NB4 (cell line): ENCODE data around the gene KRT79.

Source experiments
- POLR2A ChIP-seq: IDR thresholded peaks from 2 replicates; pipeline ENCODE4 v1.6.1; 2011; ENCODE audit warnings: mild to moderate bottlenecking; ENCODE audit not compliant: insufficient read length; ENCODE audit errors: extremely low read depth
- TF ChIP-seq, protein P1 (sequence below): IDR thresholded peaks from one replicate; pipeline ENCODE4 v1.5.1; 2012; ENCODE audit warnings: low read depth, low read length

DNA sequence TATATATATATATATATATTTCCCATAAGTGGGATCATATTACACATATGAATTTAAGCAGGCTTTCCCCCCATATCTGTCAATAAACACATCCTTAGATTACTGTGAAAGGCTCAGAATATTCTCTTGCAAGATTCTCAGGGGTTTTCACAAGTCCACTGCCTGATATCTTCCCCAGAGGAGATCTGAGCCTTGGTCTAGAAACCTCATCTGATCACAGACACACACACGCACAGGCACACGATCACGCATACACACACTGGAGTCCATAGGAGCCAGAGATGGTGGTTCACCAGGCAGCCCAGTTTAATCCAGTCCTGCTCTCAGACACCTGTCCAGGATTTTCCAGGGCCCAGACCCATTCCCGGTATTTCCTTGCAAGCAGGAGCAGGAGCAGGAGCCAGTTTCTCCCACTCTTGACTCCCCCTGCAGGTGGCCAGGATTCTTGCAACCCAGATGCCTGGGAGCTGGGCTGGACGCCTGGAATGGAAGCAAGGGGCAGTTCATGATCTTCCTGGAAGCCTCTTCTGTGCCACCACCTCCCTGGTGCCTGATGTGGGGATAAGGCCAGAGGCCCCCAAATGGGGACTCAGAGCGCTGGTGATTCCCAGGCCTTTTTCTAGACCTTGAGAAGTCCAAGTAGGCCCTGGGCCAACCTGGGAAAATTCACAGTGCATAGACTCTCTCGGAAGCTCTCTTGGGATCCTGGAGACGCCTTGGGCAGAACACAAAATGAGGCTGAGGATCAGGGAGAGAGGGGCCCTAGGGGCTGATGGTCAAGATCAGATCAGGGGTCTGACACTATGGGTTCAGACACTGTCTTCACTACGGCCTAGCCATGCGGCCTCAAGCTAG lies 31.2 kb upstream of the KRT79 start:
- TF ChIP-seq, protein P1, sequence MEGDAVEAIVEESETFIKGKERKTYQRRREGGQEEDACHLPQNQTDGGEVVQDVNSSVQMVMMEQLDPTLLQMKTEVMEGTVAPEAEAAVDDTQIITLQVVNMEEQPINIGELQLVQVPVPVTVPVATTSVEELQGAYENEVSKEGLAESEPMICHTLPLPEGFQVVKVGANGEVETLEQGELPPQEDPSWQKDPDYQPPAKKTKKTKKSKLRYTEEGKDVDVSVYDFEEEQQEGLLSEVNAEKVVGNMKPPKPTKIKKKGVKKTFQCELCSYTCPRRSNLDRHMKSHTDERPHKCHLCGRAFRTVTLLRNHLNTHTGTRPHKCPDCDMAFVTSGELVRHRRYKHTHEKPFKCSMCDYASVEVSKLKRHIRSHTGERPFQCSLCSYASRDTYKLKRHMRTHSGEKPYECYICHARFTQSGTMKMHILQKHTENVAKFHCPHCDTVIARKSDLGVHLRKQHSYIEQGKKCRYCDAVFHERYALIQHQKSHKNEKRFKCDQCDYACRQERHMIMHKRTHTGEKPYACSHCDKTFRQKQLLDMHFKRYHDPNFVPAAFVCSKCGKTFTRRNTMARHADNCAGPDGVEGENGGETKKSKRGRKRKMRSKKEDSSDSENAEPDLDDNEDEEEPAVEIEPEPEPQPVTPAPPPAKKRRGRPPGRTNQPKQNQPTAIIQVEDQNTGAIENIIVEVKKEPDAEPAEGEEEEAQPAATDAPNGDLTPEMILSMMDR = peak; percentile 86
- TF ChIP-seq POLR2A = no peak
